IMR-90 (cell line): Measurements from ENCODE around the gene TMX1. TPM values are rescaled to one million over a fixed set of nuclear protein-coding genes. Genes with fewer than 3 reads are reported as not detected.

Experiments used
- ATAC-seq: fragments of 200-7000 bp; cut with Tn5 transposase; 2 replicates; pipeline ENCODE4 v1.9.1; 2020; ENCODE audit warnings: low read depth, mild to moderate bottlenecking, moderate library complexity
- BruUV-seq: library from RNA; stranded (reverse); fragments of 400-500 nt; replicated peaks from 2 replicates; lab custom pipeline; 2021; lab: Mats Ljungman, UMichigan
- CTCF ChIA-PET: fragments of 300-600 bp; formaldehyde crosslinking; extraction: SDS; loops from one replicate; lab custom pipeline; 2021; ENCODE audit warnings: antibody characterized with exemption; lab: Yijun Ruan, JAX
- POLR2A ChIA-PET: fragments of 300-600 bp; sonication (Branson Sonifier 250); formaldehyde crosslinking; loops from one replicate; lab custom pipeline; 2022; ENCODE audit warnings: antibody characterized with exemption; ENCODE audit not compliant: unreplicated experiment; lab: Charles Lee
- DNase-seq: peaks from one replicate; pipeline ENCODE4 v3.0.0; 2013
- H2AFZ ChIP-seq: replicated peaks from 2 replicates; pipeline ENCODE3; 2013; ENCODE audit warnings: low read length, mild to moderate bottlenecking; ENCODE audit not compliant: poor library complexity
- H2AK5ac ChIP-seq: 2 replicates; pipeline ENCODE4 v1.6.1; 2013; ENCODE audit warnings: low read depth, low read length, inconsistent platforms
- H2AK9ac ChIP-seq: replicated peaks from 2 replicates; pipeline ENCODE3; 2013; ENCODE audit warnings: mild to moderate bottlenecking, low read depth, low read length, moderate library complexity; ENCODE audit not compliant: poor library complexity
- H2BK120ac ChIP-seq: 2 replicates; pipeline ENCODE4 v1.6.1; 2013; ENCODE audit warnings: low read depth, low read length, inconsistent platforms
- H2BK15ac ChIP-seq: 3 replicates; pipeline ENCODE4 v1.6.1; 2013; ENCODE audit warnings: low read depth, low read length, inconsistent platforms
- H2BK20ac ChIP-seq: 2 replicates; pipeline ENCODE4 v1.6.1; 2013; ENCODE audit warnings: low read depth, mild to moderate bottlenecking, inconsistent platforms, low read length, moderate library complexity
- H2BK5ac ChIP-seq: 2 replicates; pipeline ENCODE4 v1.6.1; 2013; ENCODE audit warnings: mild to moderate bottlenecking, low read depth, low read length, inconsistent platforms; ENCODE audit not compliant: poor library complexity, severe bottlenecking
- H3K14ac ChIP-seq: replicated peaks from 2 replicates; pipeline ENCODE4 v1.6.1; 2013; ENCODE audit warnings: low read depth, low read length, inconsistent platforms
- H3K18ac ChIP-seq: 2 replicates; pipeline ENCODE4 v1.6.1; 2013; ENCODE audit warnings: low read depth, low read length, control low read depth
- H3K23ac ChIP-seq: 2 replicates; pipeline ENCODE4 v1.6.1; 2013; ENCODE audit warnings: low read depth, low read length, inconsistent platforms
- H3K27ac ChIP-seq: 2 replicates; pipeline ENCODE4 v1.5.1; 2013; ENCODE audit warnings: mild to moderate bottlenecking, control low read depth, low read length; ENCODE audit not compliant: insufficient read depth
- H3K27me3 ChIP-seq: 2 replicates; pipeline ENCODE4 v1.6.1; 2013; ENCODE audit warnings: low read length; ENCODE audit not compliant: control insufficient read depth, insufficient read depth
- H3K36me3 ChIP-seq: 2 replicates; pipeline ENCODE4 v1.6.1; 2013; ENCODE audit warnings: low read length, mixed read lengths; ENCODE audit not compliant: control insufficient read depth, insufficient read depth
- H3K4ac ChIP-seq: 2 replicates; pipeline ENCODE4 v1.6.1; 2013; ENCODE audit warnings: low read depth, low read length, inconsistent platforms
- H3K4me1 ChIP-seq: 2 replicates; pipeline ENCODE4 v1.6.1; 2013; ENCODE audit warnings: low read length, mixed read lengths; ENCODE audit not compliant: control insufficient read depth, insufficient read depth
- H3K4me2 ChIP-seq: 2 replicates; pipeline ENCODE4 v1.6.1; 2013; ENCODE audit warnings: low read depth, mild to moderate bottlenecking, control low read depth, low read length, moderate library complexity
- H3K4me3 ChIP-seq: 2 replicates; pipeline ENCODE4 v1.5.1; 2013; ENCODE audit warnings: low read depth, mild to moderate bottlenecking, control low read depth, low read length, moderate library complexity; ENCODE audit not compliant: insufficient read depth
- H3K56ac ChIP-seq: 2 replicates; pipeline ENCODE4 v1.6.1; 2013; ENCODE audit warnings: low read length, inconsistent platforms; ENCODE audit not compliant: insufficient read depth; ENCODE audit errors: extremely low read depth
- H3K79me1 ChIP-seq, 2 experiments: 2 replicates each; pipeline ENCODE4 v1.6.1; 2013; ENCODE audit warnings: low read length in 2 of 2, inconsistent platforms in 1 of 2, low read depth in 1 of 2
- H3K9ac ChIP-seq: 2 replicates; pipeline ENCODE4 v1.6.1; 2013; ENCODE audit warnings: low read depth, low read length, control low read depth
- H3K9me1 ChIP-seq: 2 replicates; pipeline ENCODE4 v1.6.1; 2013; ENCODE audit warnings: low read length, inconsistent platforms; ENCODE audit not compliant: insufficient read depth
- H3K9me3 ChIP-seq: 2 replicates; pipeline ENCODE4 v1.6.1; 2013; ENCODE audit warnings: low read length; ENCODE audit not compliant: control insufficient read depth, insufficient read depth
- H4K20me1 ChIP-seq: 2 replicates; pipeline ENCODE4 v1.6.1; 2013; ENCODE audit warnings: low read length, inconsistent platforms; ENCODE audit not compliant: insufficient read depth
- H4K5ac ChIP-seq: 2 replicates; pipeline ENCODE4 v1.6.1; 2013; ENCODE audit warnings: mild to moderate bottlenecking, low read depth, low read length, control low read depth
- H4K8ac ChIP-seq, 2 experiments: 2 replicates each; pipeline ENCODE4 v1.6.1; 2013; ENCODE audit warnings: low read depth in 2 of 2, low read length in 2 of 2, control low read depth in 1 of 2, inconsistent platforms in 1 of 2
- H4K91ac ChIP-seq: 2 replicates; pipeline ENCODE4 v1.6.1; 2013; ENCODE audit warnings: low read depth, low read length, inconsistent platforms; ENCODE audit not compliant: insufficient read depth
- BHLHE40 ChIP-seq: fragments of 150-350 bp; IDR thresholded peaks from 2 replicates; pipeline ENCODE4 v1.6.1; 2016; ENCODE audit warnings: mild to moderate bottlenecking, low read depth, low read length
- CEBPB ChIP-seq: IDR thresholded peaks from 2 replicates; pipeline ENCODE4 v1.6.1; 2012; ENCODE audit warnings: low read depth, low read length, improper control_type of control experiment
- CHD1 ChIP-seq: IDR thresholded peaks from 2 replicates; pipeline ENCODE4 v1.6.1; 2012; ENCODE audit warnings: low read depth, low read length, improper control_type of control experiment
- CTCF ChIP-seq: conservative IDR thresholded peaks from 2 replicates; pipeline ENCODE4 v1.5.1; 2012; ENCODE audit warnings: mild to moderate bottlenecking, low read depth, low read length, improper control_type of control experiment
- ELK1 ChIP-seq: fragments of 150-350 bp; IDR thresholded peaks from 2 replicates; pipeline ENCODE4 v1.6.1; 2016; ENCODE audit warnings: low read depth, mild to moderate bottlenecking, low read length, moderate library complexity, borderline replicate concordance
- FOS ChIP-seq: fragments of 150-350 bp; IDR thresholded peaks from 2 replicates; pipeline ENCODE4 v1.6.1; 2016; ENCODE audit warnings: low read depth, low read length
- MAZ ChIP-seq: IDR thresholded peaks from 2 replicates; pipeline ENCODE4 v1.6.1; 2012; ENCODE audit warnings: low read depth, mild to moderate bottlenecking, low read length, improper control_type of control experiment, moderate library complexity, borderline replicate concordance
- MXI1 ChIP-seq: IDR thresholded peaks from 2 replicates; pipeline ENCODE4 v1.6.1; 2012; ENCODE audit warnings: low read depth, mild to moderate bottlenecking, low read length, moderate library complexity, borderline replicate concordance
- RCOR1 ChIP-seq: IDR thresholded peaks from 2 replicates; pipeline ENCODE4 v1.6.1; 2012; ENCODE audit warnings: mild to moderate bottlenecking, low read length, improper control_type of control experiment; ENCODE audit not compliant: insufficient replicate concordance
- RFX5 ChIP-seq: IDR thresholded peaks from 2 replicates; pipeline ENCODE4 v1.8.0; 2012; ENCODE audit warnings: low read depth, mild to moderate bottlenecking, low read length, moderate library complexity
- dilution Hi-C: fragments of 300-500 bp; cut with HindIII; formaldehyde crosslinking; loops from one replicate; pipeline ENCODE4 v1.14.3; 2018; ENCODE audit warnings: low sequenced_read_pairs; ENCODE audit not compliant: unreplicated experiment
- in situ Hi-C: fragments of 300-500 bp; cut with MboI; formaldehyde crosslinking; loops from 3 replicates; pipeline ENCODE4 v1.14.3; 2019; ENCODE audit warnings: low sequenced_read_pairs, inconsistent platforms, mixed read lengths
- intact Hi-C: fragments of 100-400 bp; cut with micrococcal nuclease; formaldehyde crosslinking; loops from 2 replicates; pipeline ENCODE4 v1.10.0; 2022
- polyA plus RNA-seq, 3 experiments: library from polyadenylated mRNA; depleted of rRNA; stranded (reverse); fragments of >200 nt; gene quantifications; 2 replicates each; pipeline ENCODE4 v1.2.3, GENCODE V29; 2012; ENCODE audit warnings: low replicate concordance in 1 of 3
- total RNA-seq: library from RNA; depleted of rRNA; stranded (reverse); fragments of >200 nt; gene quantifications from 2 replicates; pipeline ENCODE4 v1.2.3, GENCODE V29; 2012
- TF ChIP-seq, protein P1 (sequence below): fragments of 150-350 bp; IDR thresholded peaks from 2 replicates; pipeline ENCODE4 v1.6.1; 2017; ENCODE audit warnings: mild to moderate bottlenecking, antibody characterized with exemption, low read length, low read depth

The TMX1 gene
- total and polyA plus RNA-seq, 2 of the 4 experiments (the other 2 are of a cell fraction): 15.3 to 24.7 TPM

DNA sequence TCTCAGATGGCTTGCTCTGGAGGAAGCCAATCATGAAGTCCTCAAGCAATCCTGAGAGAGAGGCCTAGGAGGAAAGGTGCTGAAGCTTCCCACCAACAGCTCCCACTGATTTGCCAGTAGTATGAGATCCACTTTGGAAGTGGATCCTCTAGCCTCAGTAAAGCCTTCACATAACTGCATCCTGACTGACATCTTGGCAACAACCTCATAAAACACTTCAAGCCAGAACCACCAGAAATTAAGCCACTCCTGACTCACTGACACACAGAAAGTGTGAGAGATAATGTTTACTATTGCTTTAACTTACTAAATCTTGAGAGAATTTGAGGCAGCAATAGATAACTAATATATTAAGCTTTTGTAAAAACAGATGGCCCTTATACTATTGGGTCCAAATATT, 11.7 kb upstream of the TMX1 start:
- H3K9me1 ChIP-seq: no peaks in the 10 kb centered on the region
- H3K27ac ChIP-seq: no peak overlapping the region
- H4K20me1 ChIP-seq: no peaks in the 10 kb centered on the region
- peak overlapping the region; percentile 30; the same call in 1 of the 2 replicates for H3K18ac ChIP-seq
- TF ChIP-seq MXI1 (no peak), ELK1 (no peak), FOS (no peak), CHD1 (no peak), RCOR1 (no peak), CEBPB (no peak), CTCF (no peak), BHLHE40 (no peak), MAZ (no peak), RFX5 (no peak)
- TF ChIP-seq, protein P1, sequence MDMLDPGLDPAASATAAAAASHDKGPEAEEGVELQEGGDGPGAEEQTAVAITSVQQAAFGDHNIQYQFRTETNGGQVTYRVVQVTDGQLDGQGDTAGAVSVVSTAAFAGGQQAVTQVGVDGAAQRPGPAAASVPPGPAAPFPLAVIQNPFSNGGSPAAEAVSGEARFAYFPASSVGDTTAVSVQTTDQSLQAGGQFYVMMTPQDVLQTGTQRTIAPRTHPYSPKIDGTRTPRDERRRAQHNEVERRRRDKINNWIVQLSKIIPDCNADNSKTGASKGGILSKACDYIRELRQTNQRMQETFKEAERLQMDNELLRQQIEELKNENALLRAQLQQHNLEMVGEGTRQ: no peak
- no peak overlapping the region for H4K5ac ChIP-seq
- H3K14ac ChIP-seq: no peak overlapping the region
- in situ Hi-C loops: no loop called here
- H3K4me3 ChIP-seq: no peak overlapping the region
- intact Hi-C loops: no loop called here
- dilution Hi-C loops: no loop called here
- no peak overlapping the region for H3K4me2 ChIP-seq
- no peaks in the 10 kb centered on the region for H3K9me3 ChIP-seq
- CTCF ChIA-PET: interaction anchor here (0.8 kb wide), 1 partner anchor 273 kb away, joined by 3 read pairs; no protein-coding TSS in a partner anchor
- no peak overlapping the region for H2BK20ac ChIP-seq
- peaks cover 12% of the 10 kb centered on the region for H3K27me3 ChIP-seq
- no peak overlapping the region for H2BK15ac ChIP-seq
- no peak overlapping the region for H2BK120ac ChIP-seq
- H3K56ac ChIP-seq: no peak overlapping the region
- no peaks in the 10 kb centered on the region for H3K36me3 ChIP-seq
- H3K23ac ChIP-seq: no peak overlapping the region
- H3K4ac ChIP-seq: no peak overlapping the region
- no peaks in the 10 kb centered on the region for H3K79me1 ChIP-seq
- H4K8ac ChIP-seq: no peak overlapping the region
- no peak overlapping the region for H2AK5ac ChIP-seq
- peak; percentile 25; the same call in 1 of the 2 replicates for ATAC-seq
- POLR2A ChIA-PET: no interaction called here
- BruUV-seq: no TSS peak
- no peak for DNase-seq
- peaks cover 7% of the 10 kb centered on the region for H3K4me1 ChIP-seq
- no peak overlapping the region for H2BK5ac ChIP-seq
- H3K9ac ChIP-seq: no peak overlapping the region
- H4K91ac ChIP-seq: no peak overlapping the region
- no peak overlapping the region for H2AFZ ChIP-seq
- H2AK9ac ChIP-seq: no peak overlapping the region
